ENCODE data around the gene GRK6. TPM values are rescaled to one million over a fixed set of nuclear protein-coding genes. Genes with fewer than 3 reads are reported as not detected.

The GRK6 gene
- total RNA-seq, 4 donors from 2014 or later = 16.1 to 45.5 (median 27.2) TPM

- no peak for DNase-seq (ENCODE audit: low spot score)
- ATAC-seq (ENCODE audit: low FRiP score) = no peak
- no peak for TF ChIP-seq CTCF (IDR thresholded peaks at IDR 0.05)
Observed at GRCh38 chr5:177450667-177451424, 24.4 kb downstream of the GRK6 start.

DNA sequence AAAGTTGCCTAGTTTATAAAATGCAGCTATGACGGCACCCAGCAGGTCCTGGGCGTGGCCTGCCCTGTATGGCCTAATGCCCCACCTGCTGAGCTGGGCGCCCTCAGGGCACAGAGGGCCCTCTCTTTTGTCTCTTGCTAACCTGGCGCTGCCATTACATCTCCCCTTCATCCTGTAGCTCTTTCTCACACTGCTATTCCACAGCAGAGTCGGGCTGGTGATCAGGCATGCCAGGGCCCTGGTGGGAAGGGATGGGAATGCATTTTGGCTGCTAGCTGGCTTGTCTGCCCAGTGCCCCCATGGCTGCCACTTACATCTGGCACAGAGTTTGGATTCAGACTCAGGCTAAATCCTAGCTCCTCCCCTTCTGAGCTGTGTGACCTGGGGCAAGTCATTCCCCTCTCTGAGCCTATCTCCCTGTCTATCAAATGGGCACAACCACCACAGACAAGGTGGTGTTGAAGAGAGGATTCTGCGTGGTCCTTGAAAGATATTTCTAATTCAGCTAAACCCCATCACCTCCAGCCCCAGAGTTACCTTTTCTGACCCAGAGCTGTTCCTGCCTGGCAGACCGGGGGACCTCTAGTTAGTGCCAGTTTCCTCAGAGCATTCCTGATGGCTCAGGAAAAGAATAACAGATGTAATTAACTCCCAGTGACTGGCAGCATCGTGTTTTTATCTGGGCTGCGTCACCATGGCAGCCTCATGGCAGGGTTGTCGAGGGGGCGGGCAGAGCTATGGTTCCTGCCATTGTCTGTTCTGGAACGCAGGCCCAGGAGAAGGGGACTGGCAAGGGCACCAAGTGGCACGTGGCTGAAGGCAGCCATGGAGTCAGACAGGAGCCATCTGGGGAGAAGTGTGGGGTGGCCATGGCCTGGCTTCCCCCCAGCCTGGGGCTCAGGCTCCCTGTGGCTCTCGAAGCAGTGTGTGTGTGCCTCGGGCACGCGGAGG is 26.5 kb downstream of the GRK6 start:
- DNase-seq (ENCODE audit: low spot score) (no peak), ATAC-seq (ENCODE audit: low FRiP score) (no peak)
- TF ChIP-seq CTCF (IDR thresholded peaks at IDR 0.05) = no peak

- TF ChIP-seq CTCF (IDR thresholded peaks at IDR 0.05) = no peak
- ATAC-seq (ENCODE audit: low FRiP score) (no peak), DNase-seq (ENCODE audit: low spot score) (no peak)
Observed at GRCh38 chr5:177453852-177454396, 27.4 kb downstream of the GRK6 start.

- DNase-seq (ENCODE audit: low spot score) = peak; percentile 88
- ATAC-seq (ENCODE audit: low FRiP score) = peak; percentile 74
Observed at GRCh38 chr5:177454397-177455035, 28.0 kb downstream of the GRK6 start.

GRCh38 chr5:177455036-177455660 is 28.7 kb downstream of the GRK6 start:
- TF ChIP-seq CTCF (IDR thresholded peaks at IDR 0.05) = peak in 2 of 3 donors; percentile 46 to 47
- DNase-seq (ENCODE audit: low spot score) (peak; percentile 67), ATAC-seq (ENCODE audit: low FRiP score) (peak; percentile 66)

More at GRCh38 chr5:177454397-177455035, 28.0 kb downstream of the GRK6 start:
- TF ChIP-seq CTCF (IDR thresholded peaks at IDR 0.05) = peak in 2 of 3 donors; percentile 90 to 94

Measured in omental fat pad (tissue), 4 donors.